MM.1S (cell line): ENCODE data around the gene ARHGAP11A.
"Not testable (repeated sequence)": the region's sequence is repeated elsewhere in the genome, so short reads cannot be mapped to it uniquely, and the experiment has no call there.

Experiments used
- DNase-seq: peaks from one replicate; pipeline ENCODE4 v3.0.0-alpha.2; 2015
- H2AFZ ChIP-seq: fragments of 300-600 bp; sonication (generic); 2 replicates; pipeline ENCODE4 v1.6.0; 2016; ENCODE audit warnings: antibody characterized with exemption, low read length
- H3F3A ChIP-seq: fragments of 300-600 bp; sonication (generic); 2 replicates; pipeline ENCODE4 v1.6.1; 2016; ENCODE audit warnings: mild to moderate bottlenecking, antibody characterized with exemption, low read length, moderate library complexity, mixed read lengths; ENCODE audit not compliant: insufficient read depth
- H3K27ac ChIP-seq: fragments of 300-600 bp; sonication (generic); 2 replicates; pipeline ENCODE4 v1.5.1; 2016; ENCODE audit warnings: mild to moderate bottlenecking, low read length
- H3K27me3 ChIP-seq: fragments of 300-600 bp; sonication (generic); replicated peaks from 2 replicates; pipeline ENCODE4 v1.6.0; 2016; ENCODE audit warnings: low read length; ENCODE audit not compliant: insufficient read depth
- H3K36me3 ChIP-seq: fragments of 300-600 bp; sonication (generic); replicated peaks from 2 replicates; pipeline ENCODE4 v1.6.1; 2016; ENCODE audit warnings: mild to moderate bottlenecking, low read length, mixed read lengths; ENCODE audit not compliant: insufficient read depth
- H3K4me1 ChIP-seq: fragments of 300-600 bp; sonication (generic); 2 replicates; pipeline ENCODE4 v1.6.1; 2016; ENCODE audit warnings: low read length, mixed read lengths
- H3K4me2 ChIP-seq: fragments of 300-600 bp; sonication (generic); 2 replicates; pipeline ENCODE4 v1.6.0; 2016; ENCODE audit warnings: low read depth, low read length
- H3K4me3 ChIP-seq: fragments of 300-600 bp; sonication (generic); 2 replicates; pipeline ENCODE4 v1.5.1; 2016; ENCODE audit warnings: low read length, mixed read lengths
- H3K79me2 ChIP-seq: fragments of 300-600 bp; sonication (generic); 2 replicates; pipeline ENCODE4 v1.6.1; 2016; ENCODE audit warnings: mixed run types, low read length, mixed read lengths
- H3K9ac ChIP-seq: fragments of 300-600 bp; sonication (generic); 2 replicates; pipeline ENCODE4 v1.6.1; 2016; ENCODE audit warnings: low read length, mixed read lengths
- H3K9me2 ChIP-seq: fragments of 300-600 bp; sonication (generic); replicated peaks from 2 replicates; pipeline ENCODE4 v1.6.1; 2016; ENCODE audit warnings: mild to moderate bottlenecking, low read length, mixed read lengths; ENCODE audit not compliant: insufficient read depth
- H3K9me3 ChIP-seq: fragments of 300-600 bp; sonication (generic); replicated peaks from 2 replicates; pipeline ENCODE4 v1.6.1; 2016; ENCODE audit warnings: mild to moderate bottlenecking, low read length, mixed read lengths; ENCODE audit not compliant: insufficient read depth
- H4K20me1 ChIP-seq: fragments of 300-600 bp; sonication (generic); 2 replicates; pipeline ENCODE4 v1.6.1; 2016; ENCODE audit warnings: mild to moderate bottlenecking, low read length, moderate library complexity, mixed read lengths; ENCODE audit not compliant: insufficient read depth

ARHGAP11A gene

GRCh38 chr15:32615051-32615870 lies at the start of gene ARHGAP11A:
ARHGAP11A (plus strand) TSS chr15:32615504; CDS start chr15:32616212, 708 bp downstream.
- H3K4me1 ChIP-seq, H3K36me3 ChIP-seq, H3K9me2 ChIP-seq, H4K20me1 ChIP-seq, H3F3A ChIP-seq, H3K9me3 ChIP-seq, H3K27me3 ChIP-seq: not testable (repeated sequence)
- peak within 1 kb of the TSS; percentile 63 for H3K4me3 ChIP-seq
- peak within 1 kb of the TSS; percentile 42 for H2AFZ ChIP-seq
- peak within 1 kb of the TSS; percentile 58; the same call in 1 of the 2 replicates for H3K9ac ChIP-seq
- H3K27ac ChIP-seq: peak within 1 kb of the TSS; percentile 69; the same call in 1 of the 2 replicates
- H3K4me2 ChIP-seq: peak within 1 kb of the TSS; percentile 49; the same call in 1 of the 2 replicates
- peak; percentile 90 for DNase-seq
- H3K79me2 ChIP-seq: peaks cover 38% of the 10 kb centered on the region

GRCh38 chr15:32568988-32569387 lies 46.3 kb upstream of the ARHGAP11A start:
- H3K27ac ChIP-seq, DNase-seq, H3K36me3 ChIP-seq, H3K9me2 ChIP-seq, H3K79me2 ChIP-seq, H2AFZ ChIP-seq, H4K20me1 ChIP-seq, H3K4me3 ChIP-seq, H3F3A ChIP-seq, H3K4me2 ChIP-seq, H3K27me3 ChIP-seq, H3K4me1 ChIP-seq, H3K9me3 ChIP-seq, H3K9ac ChIP-seq: not testable (repeated sequence)

GRCh38 chr15:32578482-32578881 lies 36.8 kb upstream of the ARHGAP11A start:
- not testable (repeated sequence) for H4K20me1 ChIP-seq, H3K4me1 ChIP-seq, H3K9me3 ChIP-seq, H3K9me2 ChIP-seq, H2AFZ ChIP-seq, H3K4me3 ChIP-seq, H3K36me3 ChIP-seq, H3K9ac ChIP-seq, H3K4me2 ChIP-seq, H3K79me2 ChIP-seq, DNase-seq, H3K27me3 ChIP-seq, H3F3A ChIP-seq
- peak overlapping the region; percentile 46; the same call in 1 of the 2 replicates for H3K27ac ChIP-seq

GRCh38 chr15:32585844-32586243 lies 29.5 kb upstream of the ARHGAP11A start:
- not testable (repeated sequence) for H3K27me3 ChIP-seq, H4K20me1 ChIP-seq, H3K9ac ChIP-seq, H3K36me3 ChIP-seq, H2AFZ ChIP-seq, H3K4me3 ChIP-seq, H3F3A ChIP-seq, H3K4me1 ChIP-seq, H3K79me2 ChIP-seq, DNase-seq, H3K9me3 ChIP-seq, H3K4me2 ChIP-seq, H3K9me2 ChIP-seq, H3K27ac ChIP-seq

- H2AFZ ChIP-seq, H3K27ac ChIP-seq, H4K20me1 ChIP-seq, H3K9me3 ChIP-seq, H3K4me3 ChIP-seq, H3K9ac ChIP-seq, H3K79me2 ChIP-seq, H3K36me3 ChIP-seq, DNase-seq, H3K4me2 ChIP-seq, H3K4me1 ChIP-seq, H3K27me3 ChIP-seq, H3F3A ChIP-seq, H3K9me2 ChIP-seq: not testable (repeated sequence)
These were observed 22.2 kb upstream of the ARHGAP11A start, which contains the start of gene GOLGA8N for GRCh38 chr15:32593151-32593550. GOLGA8N (plus strand) TSS chr15:32593456.

GRCh38 chr15:32609518-32609917 lies 5.8 kb upstream of the ARHGAP11A start:
- not testable (repeated sequence) for H4K20me1 ChIP-seq, H3K4me3 ChIP-seq, H3K4me2 ChIP-seq, H3K9me3 ChIP-seq, H3K27ac ChIP-seq, H2AFZ ChIP-seq, H3K36me3 ChIP-seq, H3K4me1 ChIP-seq, H3K9me2 ChIP-seq, H3F3A ChIP-seq, H3K79me2 ChIP-seq, DNase-seq, H3K27me3 ChIP-seq, H3K9ac ChIP-seq

GRCh38 chr15:32610719-32611118 lies 4.6 kb upstream of the ARHGAP11A start:
- H3F3A ChIP-seq, H3K27me3 ChIP-seq, H3K36me3 ChIP-seq, H3K9me2 ChIP-seq, H2AFZ ChIP-seq, H3K4me2 ChIP-seq, H3K4me1 ChIP-seq, H3K79me2 ChIP-seq, H4K20me1 ChIP-seq, H3K27ac ChIP-seq, H3K9ac ChIP-seq, H3K4me3 ChIP-seq, H3K9me3 ChIP-seq: not testable (repeated sequence)
- peak; percentile 45 for DNase-seq

GRCh38 chr15:32614712-32615050 lies 623 bp upstream of the ARHGAP11A start:
- not testable (repeated sequence) for H3K4me1 ChIP-seq, H4K20me1 ChIP-seq, H3K9me2 ChIP-seq, H3K9me3 ChIP-seq, H3K27me3 ChIP-seq, DNase-seq, H3F3A ChIP-seq, H3K36me3 ChIP-seq
- peaks cover 38% of the 10 kb centered on the region for H3K79me2 ChIP-seq
- H3K27ac ChIP-seq: peak overlapping the region; percentile 69; the same call in 1 of the 2 replicates
- peak overlapping the region; percentile 53; the same call in 1 of the 2 replicates for H3K9ac ChIP-seq
- H2AFZ ChIP-seq: peak overlapping the region; percentile 36; the same call in 1 of the 2 replicates
- peak overlapping the region; percentile 40; the same call in 1 of the 2 replicates for H3K4me2 ChIP-seq
- peak overlapping the region; percentile 62 for H3K4me3 ChIP-seq
